Measurements from ENCODE around the gene LRRC61.

GRCh38 chr7:150363872-150364271 lies 40.7 kb downstream of the LRRC61 start:
- TF ChIP-seq CTCF (IDR thresholded peaks at IDR 0.05), result no peak
- no peak for TF ChIP-seq POLR2A (IDR thresholded peaks at IDR 0.05)

All from prostate gland (tissue), 2 donors.